Activated T-cell treated with anti-CD3 and anti-CD28 coated beads for 48 hours (primary cell): ENCODE results near the gene SLIT3.

Experiments used
- DNase-seq: peaks from one replicate; pipeline ENCODE4 v3.0.0-alpha.2; 2020; ENCODE audit warnings: low read depth

Gene SLIT3

DNA sequence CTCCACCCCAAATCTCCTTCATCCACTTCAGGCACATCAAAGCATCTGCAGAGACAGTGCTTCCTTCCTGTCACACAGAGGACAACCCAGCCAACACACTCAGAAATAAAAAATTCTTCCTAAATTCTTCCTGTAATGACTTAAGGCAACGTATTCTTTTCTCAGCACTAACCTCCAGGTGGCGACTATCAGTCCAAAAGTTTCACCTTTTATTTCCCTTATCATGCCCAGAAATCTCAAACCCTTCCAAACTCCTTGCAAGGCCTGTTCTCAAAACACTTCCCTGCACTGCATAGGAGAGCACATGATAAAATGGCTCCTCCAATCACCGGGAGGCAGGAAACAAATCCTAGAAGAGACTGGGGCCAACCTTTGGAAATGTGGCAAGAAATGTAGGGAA is 35.1 kb downstream of the SLIT3 start:
- DNase-seq: no peak

DNA sequence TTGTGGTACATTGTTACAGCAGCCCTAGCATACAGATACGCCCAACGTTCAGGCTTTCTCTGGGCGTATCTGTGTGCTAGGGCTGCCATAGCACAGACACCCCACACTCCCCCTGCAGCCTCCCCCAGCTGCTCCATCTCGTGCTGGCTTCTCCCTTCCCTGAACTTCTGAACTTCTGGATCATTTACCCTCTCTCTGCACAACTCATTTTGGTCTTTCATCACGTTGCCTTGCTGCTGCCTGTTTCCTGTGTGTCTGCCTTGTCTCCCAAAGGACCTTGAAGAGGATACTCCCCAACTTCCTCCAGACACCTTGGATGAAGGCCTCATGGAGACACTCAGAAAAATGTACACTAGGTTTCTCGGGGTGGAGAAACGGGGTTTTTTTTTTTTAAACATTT is 37.3 kb downstream of the SLIT3 start:
- DNase-seq: no peak

DNA sequence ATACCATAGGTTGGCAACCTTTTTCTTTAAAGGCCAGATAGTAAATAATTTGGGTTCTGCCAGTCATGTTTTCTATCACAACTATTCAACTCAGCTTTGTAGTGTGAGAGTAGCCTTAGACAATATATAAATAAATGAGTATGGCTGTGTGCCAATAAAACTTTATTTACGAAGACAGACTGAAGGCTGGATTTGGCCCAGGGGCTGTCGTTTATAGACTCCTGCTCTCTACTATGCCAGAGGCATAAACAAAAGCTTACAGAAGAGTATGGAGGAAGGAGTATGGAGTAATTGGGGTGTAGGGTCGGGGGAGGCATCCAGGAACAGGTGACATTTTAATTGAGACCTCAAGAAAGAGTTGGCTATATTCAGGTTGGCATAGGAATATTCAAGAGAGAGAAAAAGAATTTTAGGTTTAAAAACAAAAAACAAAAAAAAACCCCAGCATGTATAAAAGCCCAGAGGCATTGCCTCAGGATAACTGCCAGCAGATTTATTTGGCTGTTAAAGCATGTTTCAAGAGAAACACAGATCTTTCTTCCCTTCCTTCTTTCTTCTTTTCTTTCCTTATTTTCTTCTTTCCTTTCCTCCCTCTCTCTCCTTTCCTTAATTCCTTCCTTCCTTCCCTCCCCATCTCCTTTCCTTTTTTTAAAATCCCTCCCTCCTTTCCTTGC is 39.9 kb downstream of the SLIT3 start:
- DNase-seq: no peak

DNA sequence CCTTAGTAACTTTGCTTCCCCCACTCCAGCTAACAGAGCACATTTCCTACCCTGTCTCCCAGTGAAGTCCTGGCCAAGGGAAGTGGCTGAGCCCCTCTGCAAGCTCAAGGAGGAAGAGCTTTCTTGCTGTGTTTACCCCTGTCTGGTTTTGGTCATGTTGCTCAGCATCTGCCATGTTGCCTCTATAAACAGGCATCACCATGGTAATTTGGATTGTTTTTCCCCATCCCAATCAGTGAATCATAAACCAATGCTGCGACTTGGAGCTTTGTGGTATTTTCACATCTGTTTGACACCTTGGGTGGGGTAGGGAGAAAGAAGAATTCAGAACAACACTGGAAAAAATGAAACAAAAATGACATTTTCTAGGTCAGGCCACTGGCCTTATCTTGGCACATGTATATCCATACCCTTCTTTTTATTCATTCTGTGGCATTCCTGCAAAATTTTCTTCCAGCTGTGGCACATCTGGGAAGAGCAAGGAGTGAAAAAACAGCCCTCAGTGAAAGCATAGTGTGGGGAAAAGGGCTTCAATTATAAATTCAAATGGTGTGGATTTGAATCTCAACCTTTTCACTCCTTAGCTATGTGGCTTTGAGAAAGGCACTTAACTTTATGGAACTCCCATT is 42.5 kb downstream of the SLIT3 start:
- DNase-seq: no peak

DNA sequence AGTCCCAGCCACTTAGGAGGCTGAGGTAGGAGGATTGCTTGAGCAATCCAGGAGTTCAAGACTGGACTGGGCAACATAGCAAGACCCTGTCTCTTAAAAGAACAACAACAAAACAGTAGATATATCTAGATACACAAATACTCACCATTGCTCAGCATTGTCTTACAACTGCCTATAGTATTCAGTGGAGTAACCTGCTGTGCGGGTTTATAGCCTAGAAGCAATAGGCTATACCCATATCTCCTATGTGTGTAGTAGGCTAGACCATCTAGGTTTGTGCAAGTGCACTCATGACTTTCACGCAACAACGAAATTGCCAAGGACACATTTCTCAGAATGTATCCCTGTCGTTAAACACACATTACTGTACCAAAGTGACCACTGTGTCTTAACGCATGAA is 44.7 kb downstream of the SLIT3 start:
- DNase-seq: no peak

DNA sequence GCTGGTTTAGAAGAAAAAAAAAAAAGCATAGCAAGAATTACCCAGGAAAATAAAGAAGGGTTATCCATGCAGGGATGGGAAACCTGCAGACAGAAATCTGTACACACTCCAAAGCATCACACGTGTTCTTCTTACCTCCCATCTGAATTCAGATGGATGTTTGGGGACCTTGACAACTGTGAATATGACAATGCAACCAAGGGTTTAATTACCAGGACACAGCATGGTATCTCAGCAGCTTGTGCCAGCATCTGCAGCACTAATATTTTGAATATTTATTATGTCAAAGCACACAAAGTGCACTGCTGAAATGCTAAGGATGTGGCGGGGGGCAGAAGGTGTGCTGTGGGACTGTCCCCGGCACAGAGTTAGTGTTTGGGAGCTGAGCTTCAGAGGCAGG is 47.9 kb downstream of the SLIT3 start:
- no peak for DNase-seq

DNA sequence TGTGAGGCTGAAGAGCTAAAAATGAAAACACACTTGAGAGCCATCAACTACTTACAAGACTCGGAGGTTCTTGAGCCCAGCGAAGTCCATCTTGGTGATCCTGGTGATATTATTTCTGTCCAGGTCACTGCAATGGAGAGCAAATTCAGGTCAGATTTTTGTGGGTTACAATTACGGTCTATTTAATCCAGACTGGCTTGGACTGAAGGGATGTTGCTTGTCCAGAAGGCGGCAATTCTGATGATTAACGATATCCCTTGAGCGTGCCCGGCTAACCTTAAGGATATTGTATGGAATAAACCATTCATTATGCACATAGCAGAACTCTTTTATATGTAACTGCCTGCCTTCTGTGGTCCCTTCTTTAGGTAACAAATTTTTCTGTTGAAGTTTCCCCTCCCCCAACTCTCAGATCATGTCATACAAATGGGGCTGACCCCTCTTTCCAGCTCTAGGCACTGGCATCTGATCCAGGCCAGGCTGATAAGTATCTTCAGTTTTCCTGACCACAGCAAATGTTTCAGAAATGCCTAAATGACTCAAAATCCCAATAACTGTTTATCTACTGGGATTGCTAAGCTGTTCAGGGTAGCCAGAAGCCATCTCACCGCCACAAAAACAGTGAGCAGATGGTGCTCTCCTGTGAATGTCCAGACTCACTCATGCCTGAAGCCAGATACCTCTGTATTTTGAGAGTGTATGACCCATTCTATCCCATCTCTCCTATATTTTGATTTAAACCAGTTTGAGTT is 49.4 kb downstream of the SLIT3 start:
- no peak for DNase-seq

DNA sequence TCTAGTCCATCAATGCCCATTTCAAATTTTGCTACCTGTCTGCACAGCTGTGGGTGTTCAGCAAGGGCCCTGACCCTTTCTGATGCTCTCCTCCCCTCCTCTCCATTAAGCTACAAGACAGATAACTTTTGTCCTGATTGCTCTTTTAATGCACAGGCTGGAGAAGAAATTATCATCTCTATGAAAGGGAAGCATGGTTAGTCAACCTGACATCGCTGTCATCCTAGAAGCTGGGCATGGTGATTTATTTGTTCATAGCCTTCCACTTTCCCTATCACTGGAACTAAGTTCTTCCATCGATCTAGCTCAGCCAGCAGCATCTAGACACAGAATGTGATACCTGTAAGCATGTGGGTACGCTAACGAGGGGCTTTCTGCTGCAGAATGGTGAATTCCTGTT is 50.1 kb downstream of the SLIT3 start:
- DNase-seq: no peak

DNA sequence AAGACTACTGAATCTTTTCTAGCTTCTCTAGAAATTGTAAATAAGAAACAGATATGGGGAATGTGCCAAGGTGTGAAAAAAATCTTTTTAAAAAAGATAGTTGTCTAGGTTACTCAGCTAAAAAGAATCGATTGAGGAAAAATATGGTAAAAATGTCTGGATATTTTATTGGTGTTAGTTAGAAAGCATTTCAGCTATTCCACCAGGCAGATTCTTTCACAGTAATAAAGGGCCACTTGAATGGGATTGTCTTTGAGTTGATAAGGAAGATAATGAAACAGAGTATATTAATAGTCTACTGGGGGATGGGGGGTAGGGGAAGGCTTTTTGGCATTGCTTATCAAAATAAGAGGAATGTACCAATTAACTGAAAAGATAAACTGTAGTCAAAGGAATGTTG is 51.9 kb downstream of the SLIT3 start:
- DNase-seq: no peak

DNA sequence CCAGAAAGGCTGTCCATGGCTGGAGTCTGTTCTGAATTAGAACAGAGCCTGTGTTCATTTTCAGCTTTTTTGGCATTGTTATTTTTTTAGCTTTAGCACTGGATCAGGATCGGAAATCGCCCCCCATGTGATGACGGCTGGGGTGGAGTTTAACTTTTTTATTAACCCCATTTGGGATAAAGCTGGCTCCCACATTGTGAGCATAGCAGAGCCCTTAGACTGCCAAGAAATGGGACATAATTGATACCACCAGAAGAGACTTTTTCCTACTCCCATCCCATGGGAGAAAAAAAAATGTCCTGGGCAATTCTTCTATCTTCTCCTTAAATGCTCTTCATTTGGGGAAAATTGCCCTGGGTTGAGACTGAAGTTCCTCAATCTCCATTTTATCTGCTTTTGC is 52.4 kb downstream of the SLIT3 start:
- DNase-seq: no peak

DNA sequence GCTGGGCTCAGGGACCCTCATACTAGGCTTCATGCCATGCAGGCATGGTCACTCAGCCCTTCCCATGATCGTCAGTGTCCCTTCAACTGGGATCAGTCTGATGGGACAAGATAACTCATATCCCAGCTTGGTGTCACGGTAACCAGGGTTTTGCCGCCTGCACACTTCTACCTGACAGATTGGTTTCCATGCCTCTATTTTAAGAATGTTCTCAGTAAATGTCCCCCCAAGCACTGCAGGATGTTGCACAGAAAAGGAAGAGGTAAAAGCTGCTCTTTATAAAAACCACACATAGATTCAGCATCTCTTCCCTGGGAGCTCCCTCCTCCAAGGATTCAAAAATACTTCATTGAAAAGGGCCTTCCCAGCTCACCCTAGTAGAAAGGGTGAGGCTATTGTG is 56.1 kb downstream of the SLIT3 start:
- no peak for DNase-seq

DNA sequence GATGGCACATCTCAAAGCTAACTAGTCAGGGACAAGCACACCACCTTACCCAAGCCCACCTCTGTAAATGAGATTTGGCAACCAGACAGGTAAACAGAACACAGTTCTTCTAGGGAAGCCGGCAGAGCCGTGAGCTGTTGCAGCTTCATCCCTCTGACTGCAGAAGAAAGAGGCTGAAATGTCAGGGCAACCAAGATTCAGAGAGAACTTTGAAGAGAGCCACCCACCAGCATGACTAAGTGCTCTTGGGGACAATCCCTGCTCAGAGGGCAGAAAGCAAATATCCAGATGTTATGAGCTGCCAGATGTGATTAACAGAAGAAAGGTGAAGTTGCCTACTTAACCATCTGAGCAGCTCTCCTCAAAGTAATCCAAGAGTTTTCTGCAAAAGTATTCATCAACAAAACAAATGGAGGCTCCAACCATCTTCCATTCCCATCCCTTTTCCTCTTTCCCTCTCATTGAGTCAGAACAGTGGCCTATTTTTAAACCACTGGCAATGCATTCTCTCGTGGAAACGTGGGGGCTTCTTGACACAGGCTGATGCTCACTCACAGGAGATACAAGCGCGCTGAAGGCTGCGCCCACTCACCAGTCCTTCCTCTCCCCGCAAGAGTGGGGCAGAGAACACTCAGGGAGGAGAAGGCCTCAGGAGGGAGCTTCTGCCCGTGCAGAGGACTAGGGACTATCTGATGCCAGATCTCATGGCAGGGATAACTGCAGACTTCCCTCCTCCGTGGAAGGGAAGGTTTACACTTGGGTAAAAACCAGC is 57.1 kb downstream of the SLIT3 start:
- DNase-seq: no peak

DNA sequence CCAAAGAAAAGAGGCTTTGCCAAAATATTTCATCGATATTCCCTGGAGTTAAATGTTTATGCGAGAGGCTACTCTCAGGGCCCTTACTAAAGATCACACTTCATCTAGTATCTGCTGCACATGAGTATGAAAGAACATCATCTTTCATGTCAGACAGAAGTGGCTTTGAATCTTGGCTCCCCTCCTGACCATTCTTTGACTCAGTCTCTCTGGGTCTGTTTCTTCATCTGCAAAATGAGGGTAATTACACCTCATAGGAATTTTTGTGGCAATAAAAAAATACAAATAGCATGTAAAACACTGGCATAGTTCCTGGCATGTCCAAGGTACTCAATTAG is 58.1 kb downstream of the SLIT3 start:
- no peak for DNase-seq

DNA sequence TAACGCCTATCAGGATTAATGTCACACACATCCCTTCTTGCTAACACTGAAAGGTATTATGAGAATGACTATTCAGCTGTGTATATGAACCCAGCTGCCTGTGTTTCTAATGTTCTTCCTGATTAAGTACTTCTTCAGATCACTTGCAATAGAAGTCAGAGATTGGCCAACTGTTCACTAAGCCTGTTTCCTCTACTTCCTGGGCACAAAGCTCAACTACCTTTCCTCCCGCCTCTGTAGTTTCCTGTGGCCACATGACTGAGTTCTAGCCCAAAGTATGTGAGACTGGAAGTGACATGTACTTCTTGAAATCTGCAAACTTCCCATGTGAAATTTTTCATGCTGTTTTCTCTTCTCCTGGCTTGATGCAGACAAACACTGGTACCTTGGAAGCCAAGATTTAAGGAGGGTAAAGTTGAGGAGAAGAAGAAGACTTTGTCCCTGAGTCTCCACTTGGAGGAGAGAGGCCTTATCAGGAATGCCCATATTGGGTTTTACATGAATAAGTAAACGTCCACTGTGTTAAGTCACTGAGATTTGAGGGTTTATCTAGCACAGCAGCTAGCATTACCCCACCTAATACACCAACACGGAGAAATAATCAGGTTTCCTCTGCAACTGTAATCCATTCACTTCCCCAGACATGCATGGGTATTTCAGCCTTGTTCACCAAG is 58.6 kb downstream of the SLIT3 start:
- no peak for DNase-seq

DNA sequence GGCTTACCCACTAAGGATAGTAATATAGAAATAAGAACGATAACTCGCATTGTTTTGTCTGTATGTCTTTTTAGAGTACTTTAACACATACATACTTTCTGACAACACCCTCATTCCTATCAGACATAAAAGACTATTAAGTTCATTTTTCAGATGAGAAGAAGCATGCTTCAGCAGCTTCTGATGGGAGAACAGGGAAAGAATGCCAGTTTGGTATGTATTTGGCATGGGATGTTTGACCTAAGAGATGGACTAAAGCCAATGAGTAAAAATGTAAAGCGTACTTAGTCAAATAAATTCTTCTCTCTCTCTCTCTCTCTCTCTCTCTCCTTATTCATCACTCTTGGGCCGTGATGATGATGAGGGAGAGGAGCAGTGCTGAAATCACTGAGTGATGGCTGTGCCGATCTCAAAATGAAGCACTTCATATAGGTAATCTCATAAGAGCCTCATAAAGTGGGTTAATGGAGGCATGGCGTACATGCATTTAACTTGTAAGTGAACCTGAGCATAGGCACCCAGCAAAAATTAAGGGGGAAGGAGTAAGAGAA is 71.5 kb downstream of the SLIT3 start:
- no peak for DNase-seq

DNA sequence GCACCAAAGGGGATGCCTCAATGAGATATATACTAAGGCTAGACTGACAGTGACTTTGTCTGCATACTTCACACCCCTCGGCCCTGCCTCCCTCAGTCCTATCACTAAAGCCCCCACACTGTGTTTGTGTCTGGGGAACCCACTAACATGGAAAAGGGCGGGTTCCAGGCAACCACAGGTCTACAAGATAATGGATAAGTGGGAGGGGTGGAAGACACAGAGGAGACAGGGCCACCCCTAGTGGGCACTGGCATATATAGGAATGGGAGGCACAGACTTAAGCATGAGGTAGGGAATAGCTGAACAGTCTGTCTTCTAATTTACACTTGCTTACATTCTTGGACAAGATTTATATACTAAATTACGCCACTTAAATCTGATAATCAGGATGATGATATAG is 74.0 kb downstream of the SLIT3 start:
- no peak for DNase-seq

DNA sequence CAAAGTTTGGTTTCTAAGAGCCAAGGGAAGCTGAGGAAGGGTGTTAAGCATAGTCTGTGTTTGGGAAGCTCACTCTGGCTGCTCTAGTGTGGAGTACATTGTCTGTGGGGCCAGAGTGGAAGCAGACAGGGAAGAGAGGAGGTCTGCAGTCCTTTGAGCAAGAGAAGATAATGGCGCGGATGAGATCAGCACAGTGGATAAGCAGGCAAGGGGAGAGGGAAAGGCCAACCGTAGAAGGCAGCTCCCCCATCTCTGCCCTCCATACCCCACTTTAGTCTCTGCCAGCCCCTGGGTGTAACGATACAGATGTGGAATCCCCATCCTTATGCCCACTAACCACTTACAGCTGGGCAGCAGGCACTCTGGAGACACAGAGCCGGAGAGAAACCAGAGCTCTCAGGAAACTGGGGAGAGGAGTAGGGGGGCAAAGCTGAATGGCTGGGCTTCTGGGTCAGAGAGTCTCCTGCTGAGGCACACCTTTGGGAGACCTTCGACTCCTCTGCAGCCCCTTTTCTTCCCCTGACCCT is 75.0 kb downstream of the SLIT3 start:
- no peak for DNase-seq

DNA sequence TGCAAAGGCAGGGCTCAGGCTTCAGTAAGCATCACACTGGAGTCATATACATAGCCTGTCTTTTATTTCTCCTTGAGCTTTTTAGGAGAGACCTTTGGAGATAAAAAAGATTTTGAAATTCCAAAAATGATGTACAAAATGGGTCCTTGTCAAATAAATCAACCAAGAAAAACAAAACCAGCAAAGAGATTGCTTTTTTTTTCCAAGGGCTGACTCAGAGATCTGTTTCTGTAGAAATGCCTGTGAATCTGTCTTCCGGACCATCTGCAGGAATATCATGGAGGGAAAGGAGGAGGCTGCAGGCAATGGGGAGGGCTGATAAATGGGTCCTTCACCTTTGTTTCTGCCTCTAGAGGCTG is 77.4 kb downstream of the SLIT3 start:
- no peak for DNase-seq

DNA sequence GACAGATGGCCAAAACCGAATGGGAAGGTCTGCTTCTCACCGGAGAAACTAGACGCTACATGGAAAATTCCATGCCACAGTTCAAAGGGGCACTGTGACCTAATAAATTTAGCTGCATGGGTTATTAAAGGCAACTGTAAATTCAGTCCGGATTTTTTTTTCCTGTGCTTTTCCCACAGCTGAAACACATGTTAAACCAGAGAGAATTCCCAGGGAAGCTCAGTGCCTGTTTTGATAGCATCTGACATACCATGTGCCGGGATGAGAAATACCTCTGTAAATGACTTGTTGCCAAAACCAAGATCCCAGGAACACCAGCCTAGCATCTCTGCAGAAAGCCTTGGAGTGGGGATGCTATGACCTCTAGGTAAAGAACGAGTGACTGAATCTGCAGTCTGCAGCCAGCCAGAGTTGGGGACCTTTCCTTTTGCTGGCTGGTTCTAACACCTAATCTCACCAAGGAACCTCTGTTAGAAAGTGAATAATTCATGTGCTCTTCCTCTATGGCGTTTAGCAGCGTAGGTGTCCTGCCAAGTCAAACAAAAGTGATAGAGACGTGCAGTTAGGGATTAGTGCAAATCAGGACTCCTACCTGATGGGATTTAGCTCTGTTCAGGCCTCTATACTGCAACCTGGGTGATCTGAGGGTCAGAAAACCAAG is 77.9 kb downstream of the SLIT3 start:
- DNase-seq: no peak

DNA sequence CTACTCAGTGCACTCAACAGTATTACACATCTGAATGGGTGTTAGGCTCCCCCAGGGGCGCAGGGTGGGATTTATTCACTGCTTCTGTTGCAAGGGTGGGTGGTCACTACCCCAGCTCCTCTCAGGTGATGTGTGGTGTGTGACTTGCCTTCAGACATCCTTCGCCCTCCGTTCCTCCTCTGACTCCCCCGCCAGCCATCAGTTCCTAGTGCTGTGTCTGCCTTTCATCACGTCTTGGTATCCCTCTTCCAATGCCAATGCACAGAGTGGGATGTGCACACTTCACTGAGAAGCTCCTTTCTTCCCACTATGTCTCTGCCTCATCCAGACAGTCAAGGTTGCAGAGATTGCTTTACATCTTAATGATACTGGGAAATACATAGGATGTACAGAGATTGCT is 79.4 kb downstream of the SLIT3 start:
- DNase-seq: no peak

DNA sequence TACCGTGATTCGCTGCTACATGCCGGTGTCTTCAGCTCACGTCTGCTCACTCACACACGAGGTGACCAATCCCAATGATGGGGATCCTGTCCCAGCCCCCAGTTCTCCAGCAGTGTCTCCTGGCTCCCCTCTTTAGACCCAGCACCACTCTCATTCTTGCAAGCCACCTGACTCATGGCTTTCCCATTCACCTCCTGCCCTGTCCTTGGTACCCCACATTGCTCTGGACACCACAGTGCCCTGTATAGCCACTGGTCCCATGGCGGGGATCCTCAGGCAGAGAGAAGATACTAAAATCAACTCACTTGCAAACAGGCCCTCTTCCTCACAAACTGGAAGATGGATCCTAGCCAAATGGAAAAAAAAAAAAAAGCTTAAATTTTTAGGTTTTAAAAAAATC is 81.0 kb downstream of the SLIT3 start:
- no peak for DNase-seq
